HG03159 (cell line): ENCODE results near the gene TRIM29.
"Not testable (repeated sequence)": the region's sequence is repeated elsewhere in the genome, so short reads cannot be mapped to it uniquely, and the experiment has no call there.

Experiments
- ATAC-seq: cut with Tn5 transposase; IDR thresholded peaks from one replicate; pipeline ENCODE4 v1.9.1; 2021; ENCODE audit warnings: mild to moderate bottlenecking, moderate library complexity; ENCODE audit not compliant: unreplicated experiment

TRIM29 gene

GRCh38 chr11:120137611-120138521 lies at the start of gene TRIM29:
Gene TRIM29, minus strand, starts transcription at chr11:120138113. Its CDS starts 82 bp downstream, at chr11:120138031.
- ATAC-seq = no peak

GRCh38 chr11:120186774-120187591 lies 49.1 kb upstream of the TRIM29 start:
- no peak for ATAC-seq

GRCh38 chr11:120186456-120186773 lies 48.5 kb upstream of the TRIM29 start:
- ATAC-seq = no peak

- no peak for ATAC-seq
Measured at GRCh38 chr11:120185706-120186455, 48.0 kb upstream of the TRIM29 start.

- ATAC-seq = no peak
Measured at GRCh38 chr11:120184946-120185705, 47.2 kb upstream of the TRIM29 start.

GRCh38 chr11:120184371-120184945 lies 46.5 kb upstream of the TRIM29 start:
- ATAC-seq = no peak

GRCh38 chr11:120183701-120184141 lies 45.8 kb upstream of the TRIM29 start:
- ATAC-seq = no peak

GRCh38 chr11:120182790-120183491 lies 45.0 kb upstream of the TRIM29 start:
- ATAC-seq = no peak

- ATAC-seq = no peak
Measured at GRCh38 chr11:120182372-120182771, 44.5 kb upstream of the TRIM29 start.

- no peak for ATAC-seq
Measured at GRCh38 chr11:120181376-120181975, 43.6 kb upstream of the TRIM29 start.

GRCh38 chr11:120180551-120181232 lies 42.8 kb upstream of the TRIM29 start:
- no peak for ATAC-seq

- not testable (repeated sequence) for ATAC-seq
Measured at GRCh38 chr11:120180063-120180462, 42.1 kb upstream of the TRIM29 start.

GRCh38 chr11:120179057-120179672 lies 41.3 kb upstream of the TRIM29 start:
- no peak for ATAC-seq

GRCh38 chr11:120178561-120179056 lies 40.7 kb upstream of the TRIM29 start:
- no peak for ATAC-seq

- no peak for ATAC-seq
Measured at GRCh38 chr11:120174866-120175265, 37.0 kb upstream of the TRIM29 start.

- ATAC-seq = no peak
Measured at GRCh38 chr11:120173807-120174206, 35.9 kb upstream of the TRIM29 start.

- no peak for ATAC-seq
Measured at GRCh38 chr11:120173019-120173705, 35.2 kb upstream of the TRIM29 start.
